Stimulated activated CD4-positive, alpha-beta T cell treated with anti-CD3 and anti-CD28 coated beads, Interleukin-2, amount 100 ng/mL, for 4 hours (primary cell): Measurements from ENCODE around the gene NIPBL.
"Not testable (repeated sequence)": the region's sequence is repeated elsewhere in the genome, so short reads cannot be mapped to it uniquely, and the experiment has no call there.

Experiments used
- DNase-seq: peaks from one replicate; pipeline ENCODE4 v3.0.0-alpha.2; 2020; ENCODE audit warnings: low read depth

Gene NIPBL

DNA sequence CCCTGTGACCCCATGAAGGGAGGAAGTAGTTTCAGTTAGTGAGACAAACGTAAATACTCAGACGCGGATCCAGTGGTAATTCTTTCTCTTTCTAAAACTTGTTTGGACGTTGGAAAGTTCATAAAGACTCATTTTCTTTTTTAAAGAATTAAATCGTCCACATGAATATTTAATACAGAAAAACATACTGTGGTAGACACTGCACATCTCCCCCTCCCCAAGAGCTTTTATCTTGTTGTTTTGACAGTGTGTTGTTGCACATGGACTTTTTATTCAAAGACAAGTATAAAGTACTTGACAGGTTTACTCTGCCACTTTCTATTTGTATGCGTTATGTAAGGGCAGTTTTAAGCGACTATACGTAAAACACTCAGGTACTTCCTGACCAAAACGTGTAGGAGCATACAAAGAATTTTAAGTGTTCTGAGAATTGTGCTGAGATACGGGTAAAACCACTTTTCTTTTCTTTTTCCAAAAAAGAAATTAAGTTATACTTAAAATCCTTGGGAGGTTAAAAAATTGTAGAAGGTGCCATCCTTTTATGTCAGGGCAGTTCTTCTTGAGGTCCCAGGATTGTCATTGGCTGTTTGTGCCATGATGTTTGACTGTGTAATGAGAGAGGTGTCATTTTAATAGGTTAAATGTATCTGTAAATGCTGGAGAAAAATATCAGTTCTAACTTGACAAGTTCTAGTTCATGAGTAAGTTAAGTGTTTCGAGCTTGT lies 1.3 kb downstream of the NIPBL start:
- DNase-seq, result no peak

DNA sequence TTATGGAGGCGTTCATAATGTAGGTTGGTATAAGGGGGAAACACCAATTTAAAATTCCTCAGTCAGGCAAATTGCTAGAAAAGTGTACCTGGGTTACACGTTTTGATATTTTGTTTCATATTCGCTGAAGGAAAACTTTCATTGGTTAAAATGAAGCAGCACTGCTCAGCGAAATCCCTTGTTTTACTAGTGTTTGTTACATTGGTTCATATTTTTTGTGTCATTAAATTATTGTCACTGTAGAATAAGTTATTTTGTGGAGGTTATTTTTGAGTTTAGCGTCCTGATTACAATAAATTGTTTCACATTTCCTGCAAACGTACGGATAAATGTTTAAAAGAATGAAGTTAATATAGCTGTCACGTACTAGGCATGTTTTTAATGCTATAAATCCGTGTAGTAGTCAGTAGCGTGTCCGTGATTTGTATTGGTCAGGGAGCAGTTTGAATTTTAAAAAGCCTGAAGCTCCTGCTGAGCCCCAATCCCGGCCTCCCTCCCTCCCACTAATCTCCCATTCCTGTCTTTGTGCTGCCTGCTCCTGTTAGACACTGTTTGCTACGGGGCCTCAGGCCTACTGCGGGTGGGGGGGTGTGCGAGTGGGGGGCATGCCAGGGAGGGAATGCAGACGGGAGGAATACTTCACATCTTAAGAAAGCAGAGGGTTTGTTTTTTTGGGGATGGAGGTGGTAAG lies 2.0 kb downstream of the NIPBL start:
- DNase-seq, result no peak

DNA sequence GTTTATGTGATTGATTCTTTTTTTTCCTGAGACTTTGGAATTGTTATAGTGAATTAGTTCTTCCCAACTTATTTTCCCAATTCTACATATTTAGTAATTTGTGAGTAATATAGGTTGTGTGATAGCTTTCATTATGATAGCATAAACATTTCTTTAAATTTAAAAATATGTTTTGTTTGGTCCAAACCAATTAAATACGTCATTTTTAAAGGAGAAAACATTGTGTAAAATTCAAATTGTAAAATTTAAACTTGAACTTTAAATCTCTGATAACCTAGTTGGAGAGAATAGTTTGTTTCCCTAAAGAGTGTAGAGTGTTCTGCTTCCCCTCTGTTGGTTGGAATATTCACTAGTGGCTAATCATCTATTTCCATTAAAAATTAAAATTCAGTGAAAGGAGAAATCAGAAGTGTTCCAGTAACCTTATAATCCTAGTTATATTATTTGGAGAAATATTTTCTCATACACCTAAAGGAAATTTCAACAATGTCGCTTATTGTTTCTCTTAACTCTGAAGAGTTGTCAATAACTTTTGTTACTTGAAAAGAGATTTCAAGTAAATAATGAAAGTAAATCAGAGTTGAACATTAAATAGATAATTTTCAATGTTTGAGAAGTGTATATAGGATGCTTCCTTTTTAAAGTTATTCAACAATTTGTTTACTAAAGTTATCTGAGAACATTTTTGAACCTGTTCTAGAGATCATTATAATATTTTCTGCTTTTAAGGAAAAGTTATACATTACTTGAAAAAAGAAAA lies 2.9 kb downstream of the NIPBL start:
- DNase-seq, result no peak

DNA sequence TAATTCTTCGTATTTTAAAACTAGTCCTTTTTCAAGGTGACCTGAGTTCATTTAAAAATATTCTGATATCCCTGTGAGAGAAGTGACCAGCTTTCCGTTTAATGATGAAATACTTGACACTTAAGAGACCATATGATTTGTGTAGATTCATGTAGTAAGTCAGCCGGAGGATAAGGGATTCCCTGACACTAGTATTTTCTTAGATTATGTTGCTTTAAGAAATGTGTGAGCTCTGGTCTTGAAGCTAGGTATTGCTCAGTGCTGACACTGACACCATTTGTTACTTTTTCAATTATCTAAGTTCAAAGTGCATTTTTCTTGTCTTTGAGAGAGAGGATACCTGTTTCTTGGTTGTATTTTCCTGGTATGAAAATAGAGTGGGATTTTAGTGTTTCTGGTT lies 4.2 kb downstream of the NIPBL start:
- no peak for DNase-seq

DNA sequence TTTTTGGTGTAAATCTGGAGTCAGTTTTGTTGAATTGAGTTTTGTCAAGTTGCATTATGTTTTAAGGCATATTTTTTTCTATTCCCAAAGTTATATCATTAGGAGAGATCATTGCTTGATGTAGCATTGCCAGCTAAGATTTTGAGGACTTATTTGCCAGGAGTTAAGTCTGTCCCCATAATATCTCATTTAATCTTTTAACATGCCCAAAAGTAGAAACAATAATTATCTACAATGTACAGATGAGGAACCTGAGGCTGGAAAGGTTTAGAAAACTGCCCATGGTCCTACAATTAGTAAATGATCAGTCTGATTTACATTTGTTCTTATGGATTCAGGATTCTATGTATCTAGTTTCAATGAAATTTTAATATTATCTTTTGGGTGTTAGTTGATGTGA lies 4.7 kb downstream of the NIPBL start:
- DNase-seq, result no peak

DNA sequence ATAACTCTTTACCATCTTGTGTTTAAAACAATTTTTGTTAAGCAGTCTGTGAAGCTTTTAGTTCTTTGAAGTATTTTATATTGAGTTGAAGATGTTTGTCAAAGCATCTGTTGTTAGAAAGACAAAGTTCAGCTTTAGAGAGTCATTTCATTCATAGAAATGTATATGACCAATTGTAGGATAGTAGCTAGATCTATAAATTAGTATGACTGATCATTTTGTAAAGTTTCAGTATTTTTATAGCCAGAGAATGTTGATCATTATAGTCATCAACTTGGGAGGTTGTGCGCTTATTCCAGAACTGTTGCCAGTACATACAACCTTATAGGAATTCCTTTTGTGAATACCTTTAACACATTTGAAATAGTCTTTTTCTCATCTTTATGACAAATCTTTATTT lies 5.2 kb downstream of the NIPBL start:
- no peak for DNase-seq

DNA sequence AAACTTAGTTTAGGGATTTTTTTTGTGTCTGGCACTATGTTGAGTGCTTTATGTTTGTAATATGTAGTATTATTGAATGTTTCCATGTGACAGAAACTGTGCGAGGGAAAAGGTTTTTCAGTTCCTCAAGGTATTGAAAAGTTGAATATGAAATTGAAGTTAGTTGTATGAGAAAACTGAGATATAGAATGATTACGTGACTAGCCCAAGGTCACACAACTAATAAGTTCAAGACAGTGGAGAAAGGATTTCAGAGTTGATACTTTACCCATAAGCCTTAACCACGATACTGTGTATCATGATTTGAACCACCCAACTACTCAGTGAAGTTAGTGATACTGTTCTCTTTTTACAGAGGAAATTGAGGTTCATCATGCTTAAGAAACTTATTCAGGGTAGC lies 5.7 kb downstream of the NIPBL start:
- no peak for DNase-seq

DNA sequence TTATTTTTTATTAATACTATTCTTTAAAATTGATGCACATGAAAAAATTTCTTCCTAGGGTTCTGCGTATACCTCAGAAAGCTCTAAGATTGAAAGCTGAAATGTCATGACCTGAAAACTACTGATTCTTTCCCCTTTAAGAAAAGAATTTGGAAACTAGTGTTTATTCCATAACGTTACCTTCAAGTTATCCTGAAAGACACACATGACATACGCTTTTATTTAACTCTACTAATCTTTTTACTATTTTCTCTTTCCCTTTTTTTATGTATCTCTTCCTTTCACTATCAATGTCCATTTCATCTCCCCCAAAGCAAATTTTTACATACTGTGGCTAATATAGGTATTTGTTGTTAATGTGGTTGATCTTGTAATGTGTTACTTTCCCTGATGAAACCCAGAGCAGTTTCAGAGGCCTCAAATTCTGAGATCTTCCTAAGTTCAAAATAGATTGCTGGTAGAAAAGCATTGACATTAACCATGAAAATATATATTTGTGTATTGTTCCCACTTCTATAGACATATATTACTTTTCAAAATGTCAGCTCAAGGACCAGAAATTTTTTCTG lies 7.4 kb downstream of the NIPBL start:
- DNase-seq, result no peak

DNA sequence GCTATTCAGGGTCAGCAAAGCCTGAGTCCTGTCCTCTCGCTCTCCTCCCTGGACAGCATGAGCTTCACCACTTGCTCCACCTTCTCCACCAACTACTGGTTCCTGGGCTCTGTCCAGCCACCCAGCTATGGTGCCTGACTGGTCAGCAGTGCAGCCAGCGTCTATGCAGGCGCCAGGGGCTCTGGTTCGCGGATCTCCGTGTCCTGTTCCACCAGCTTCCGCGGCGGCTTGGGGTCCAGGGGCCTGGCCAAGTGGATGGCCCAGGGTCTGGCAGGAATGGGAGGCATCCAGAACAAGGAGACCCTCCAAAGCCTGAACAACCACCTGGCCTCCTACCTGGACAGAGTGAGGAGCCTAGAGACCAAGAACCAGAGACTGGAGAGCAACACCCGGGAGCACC lies 8.6 kb downstream of the NIPBL start:
- no peak for DNase-seq

DNA sequence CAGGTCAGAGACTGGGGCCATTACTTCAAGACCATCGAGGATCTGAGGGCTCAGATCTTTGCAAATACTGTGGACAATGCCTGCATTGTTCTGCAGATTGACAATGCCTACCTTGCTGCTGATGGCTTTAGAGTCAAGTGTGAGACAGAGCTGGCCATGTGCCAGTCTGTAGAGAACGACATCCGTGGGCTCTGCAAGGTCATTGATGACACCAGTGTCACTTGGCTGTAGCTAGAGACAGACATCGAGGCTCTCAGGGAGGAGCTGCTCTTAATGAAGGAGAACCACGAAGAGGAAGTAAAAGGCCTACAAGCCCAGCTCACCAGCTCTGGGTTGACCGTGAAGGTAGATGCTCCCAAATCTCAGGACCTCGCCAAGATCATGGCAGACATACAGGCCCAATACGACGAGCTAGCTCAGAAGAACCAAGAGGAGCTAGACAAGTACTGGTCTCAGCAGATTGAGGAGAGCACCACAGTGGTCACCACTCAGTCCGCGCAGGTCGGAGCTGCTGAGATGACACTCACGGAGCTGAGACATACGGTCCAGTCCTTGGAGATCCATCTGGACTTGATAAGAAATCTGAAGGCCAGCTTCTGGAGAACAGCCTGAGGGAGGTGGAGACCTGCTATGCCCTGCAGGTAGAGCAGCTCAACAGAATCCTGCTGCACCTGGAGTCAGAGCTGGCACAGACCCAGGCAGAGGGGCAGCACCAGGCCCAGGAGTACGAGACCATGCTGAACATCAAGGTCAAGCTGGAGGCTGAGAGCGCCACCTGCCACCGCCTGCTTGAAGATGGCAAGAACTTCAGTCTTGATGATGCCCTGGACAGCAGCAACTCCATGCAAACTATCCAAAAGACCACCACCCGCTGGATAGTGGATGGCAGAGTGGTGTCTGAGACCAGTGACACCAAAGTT lies 9.3 kb downstream of the NIPBL start:
- no peak for DNase-seq

DNA sequence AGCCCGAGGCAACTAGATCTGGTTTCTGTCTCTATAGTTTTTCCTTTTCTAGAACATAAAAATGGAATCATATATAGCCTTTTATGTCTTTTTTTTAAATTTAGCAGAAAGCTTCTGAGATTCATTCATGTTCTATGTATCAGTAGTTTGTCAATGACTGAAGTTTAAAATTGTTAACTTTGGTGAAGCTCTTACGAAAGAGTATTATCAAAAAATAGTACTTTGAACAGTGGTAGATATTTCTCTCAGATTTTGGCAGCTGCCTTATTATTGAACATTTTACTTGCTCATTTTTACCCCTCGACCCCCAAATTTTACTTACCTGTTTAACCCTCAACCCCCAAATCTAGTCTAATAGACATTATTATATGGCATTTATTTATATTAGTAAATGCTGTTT lies 10.2 kb downstream of the NIPBL start:
- no peak for DNase-seq

DNA sequence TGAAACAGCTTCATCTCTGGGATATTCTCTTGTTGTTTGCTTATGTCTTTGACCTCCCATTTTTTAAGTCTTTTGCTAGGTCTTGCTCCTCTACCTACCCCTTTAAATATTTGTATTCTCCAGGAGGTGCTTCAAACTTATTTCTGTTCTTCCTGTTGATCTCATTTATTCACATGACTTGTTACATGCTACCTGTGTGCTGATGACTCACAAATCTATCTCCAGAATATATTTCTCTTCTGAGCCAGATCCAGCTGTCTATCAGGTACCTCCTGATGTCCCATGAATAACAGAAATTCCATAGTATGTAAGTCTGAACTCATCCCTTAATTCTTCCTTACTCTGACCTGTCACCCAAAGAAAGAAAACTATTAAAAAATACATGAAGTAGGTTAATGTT lies 11.0 kb downstream of the NIPBL start:
- no peak for DNase-seq

DNA sequence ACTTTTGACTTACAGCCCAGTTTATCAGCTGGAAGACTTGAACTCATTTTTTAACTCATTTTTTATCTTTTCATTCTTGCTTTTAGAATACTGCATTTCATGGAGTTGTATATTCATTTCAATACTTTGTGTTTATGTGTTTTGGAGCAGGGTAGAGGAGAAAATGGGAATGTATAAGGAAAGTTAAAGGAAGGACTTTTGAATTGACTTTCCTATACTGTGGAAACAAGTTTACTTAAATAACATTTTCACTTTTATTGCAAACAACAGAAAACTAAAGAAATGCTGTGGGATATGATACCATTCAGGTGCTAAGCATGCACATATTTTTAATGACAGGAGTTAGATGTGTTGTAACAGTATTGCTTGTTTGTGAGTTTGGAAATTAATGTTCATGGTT lies 11.7 kb downstream of the NIPBL start:
- DNase-seq, result no peak

DNA sequence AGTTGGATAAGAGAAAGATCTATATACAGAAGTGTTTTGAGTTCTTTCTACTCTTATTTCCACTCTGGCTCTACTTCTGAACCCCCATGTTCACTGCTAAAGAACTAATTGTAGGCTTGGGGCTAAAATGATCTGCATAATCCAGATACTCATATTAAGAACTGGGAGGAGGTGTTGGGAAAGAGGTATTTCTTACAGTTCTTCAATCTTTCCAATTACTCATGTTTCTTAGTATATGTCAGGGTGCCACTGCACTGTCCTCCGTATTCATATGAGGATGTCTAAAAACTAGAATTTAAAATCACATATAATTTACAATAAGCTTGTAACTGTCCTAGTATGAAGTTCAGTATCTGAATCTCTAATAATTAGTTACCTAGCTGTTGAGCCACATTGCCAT lies 12.7 kb downstream of the NIPBL start:
- no peak for DNase-seq

DNA sequence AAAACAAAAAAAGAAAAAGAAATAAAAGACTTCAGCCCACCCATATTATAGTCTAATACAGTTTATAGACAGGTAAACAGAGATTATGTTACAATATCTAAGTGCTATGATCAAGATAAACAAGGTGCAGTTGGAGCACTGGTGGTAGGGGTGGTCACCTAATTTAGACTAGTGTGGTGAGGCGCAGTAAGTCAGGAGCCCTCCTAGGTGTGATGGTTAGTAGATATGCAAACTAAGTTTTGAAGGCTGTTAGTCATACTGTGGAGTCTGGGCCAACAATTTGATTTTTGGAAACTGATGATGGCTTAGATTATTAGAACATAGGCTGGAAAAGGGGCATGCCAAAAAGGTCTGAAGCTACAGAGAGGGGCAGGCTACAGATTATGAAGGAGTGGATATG lies 14.7 kb downstream of the NIPBL start:
- DNase-seq, result no peak

DNA sequence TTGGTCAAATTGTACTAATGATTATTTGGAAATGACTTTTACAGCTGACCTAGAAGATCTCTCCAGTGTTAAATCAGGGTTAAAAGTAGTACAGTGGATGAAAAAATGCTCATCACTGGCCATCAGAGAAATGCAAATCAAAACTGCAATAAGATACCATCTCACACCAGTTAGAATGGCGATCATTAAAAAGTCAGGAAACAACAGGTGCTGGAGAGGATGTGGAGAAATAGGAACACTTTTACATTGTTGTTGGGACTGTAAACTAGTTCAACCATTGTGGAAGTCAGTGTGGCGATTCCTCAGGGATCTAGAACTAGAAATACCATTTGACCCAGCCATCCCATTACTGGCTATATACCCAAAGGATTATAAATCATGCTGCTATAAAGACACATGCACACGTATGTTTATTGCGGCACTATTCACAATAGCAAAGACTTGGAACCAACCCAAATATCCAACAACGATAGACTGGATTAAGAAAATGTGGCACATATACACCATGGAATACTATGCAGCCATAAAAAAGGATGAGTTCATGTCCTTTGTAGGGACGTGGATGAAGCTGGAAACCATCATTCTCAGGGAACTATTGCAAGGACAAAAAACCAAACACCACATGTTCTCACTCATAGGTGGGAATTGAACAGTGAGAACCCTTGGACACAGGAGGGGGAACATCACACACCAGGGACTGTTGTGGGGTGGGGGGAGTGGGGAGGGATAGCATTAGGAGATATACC lies 15.7 kb downstream of the NIPBL start:
- DNase-seq, result not testable (repeated sequence)

DNA sequence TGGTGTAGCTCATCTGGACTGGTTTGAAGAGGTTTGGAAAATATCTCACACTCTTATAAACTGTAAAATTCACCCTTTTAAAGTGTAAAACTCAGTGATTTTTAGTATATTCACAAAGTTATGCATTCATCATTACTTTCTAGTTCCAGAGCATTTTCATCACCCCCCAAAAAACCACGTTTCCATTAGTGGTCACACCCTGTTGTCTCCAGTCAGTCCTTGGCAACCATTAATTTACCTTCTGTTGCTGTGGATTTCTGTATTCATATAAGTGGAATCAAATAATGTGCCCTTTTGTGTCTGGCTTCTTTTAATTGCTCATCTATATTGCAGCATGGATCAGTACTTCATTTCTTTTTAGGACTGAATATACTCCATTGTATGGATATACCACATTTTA lies 18.4 kb downstream of the NIPBL start:
- DNase-seq, result no peak

DNA sequence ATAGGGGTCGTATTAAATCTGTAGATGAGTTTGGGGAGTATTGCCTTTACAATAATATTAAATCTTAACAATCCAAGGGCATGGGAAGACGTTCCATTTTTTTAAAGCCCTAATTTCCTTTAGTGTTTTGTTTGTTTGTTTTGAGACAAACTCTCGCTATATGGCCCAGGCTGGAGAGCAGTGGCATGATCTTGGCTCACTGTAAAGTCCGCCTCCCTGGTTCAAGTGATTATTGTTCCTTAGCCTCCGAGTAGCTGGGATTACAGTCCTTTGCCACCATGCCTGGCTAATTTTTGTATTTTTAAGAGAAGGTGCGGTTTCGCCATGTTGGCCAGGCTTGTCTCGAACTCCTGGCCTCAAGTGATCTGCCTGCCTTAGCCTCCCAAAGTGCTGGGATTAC lies 19.9 kb downstream of the NIPBL start:
- no peak for DNase-seq

DNA sequence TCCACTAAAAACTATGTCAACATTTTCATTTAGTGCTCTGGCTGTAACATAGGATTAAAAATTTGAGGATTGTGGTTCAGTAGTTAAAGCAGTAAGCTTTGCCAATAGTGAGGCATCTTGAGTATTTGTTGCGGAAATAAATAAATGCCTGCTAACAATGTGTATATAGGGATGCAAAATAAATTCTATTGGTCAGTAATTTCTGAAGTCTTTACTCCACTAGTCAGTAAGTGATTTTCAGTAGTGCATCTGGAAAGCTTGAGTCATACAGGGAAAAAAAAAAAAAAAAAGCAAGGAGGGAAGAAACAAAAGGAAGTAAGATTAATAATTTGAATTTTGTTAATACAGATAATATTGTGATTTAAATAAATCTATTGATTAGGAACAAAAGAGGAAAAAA lies 21.0 kb downstream of the NIPBL start:
- DNase-seq, result no peak

DNA sequence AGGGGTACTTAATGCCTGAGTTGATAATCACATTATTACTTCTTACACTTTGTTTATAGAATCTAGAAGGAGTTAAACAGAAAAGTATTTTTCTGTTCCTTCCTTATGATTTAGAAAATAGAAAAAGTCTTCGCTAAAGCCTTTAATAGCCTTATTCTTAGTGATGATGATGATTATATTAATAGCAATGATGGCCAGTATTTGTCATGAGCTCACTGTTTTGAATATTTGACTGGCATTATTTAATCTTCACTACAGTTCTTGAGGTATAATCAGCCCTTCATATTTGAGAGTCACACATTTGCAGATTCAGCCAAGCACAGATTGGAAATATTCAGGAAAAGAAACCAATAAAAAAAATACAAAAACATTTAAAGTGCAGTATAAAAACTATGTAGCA lies 23.3 kb downstream of the NIPBL start:
- no peak for DNase-seq

DNA sequence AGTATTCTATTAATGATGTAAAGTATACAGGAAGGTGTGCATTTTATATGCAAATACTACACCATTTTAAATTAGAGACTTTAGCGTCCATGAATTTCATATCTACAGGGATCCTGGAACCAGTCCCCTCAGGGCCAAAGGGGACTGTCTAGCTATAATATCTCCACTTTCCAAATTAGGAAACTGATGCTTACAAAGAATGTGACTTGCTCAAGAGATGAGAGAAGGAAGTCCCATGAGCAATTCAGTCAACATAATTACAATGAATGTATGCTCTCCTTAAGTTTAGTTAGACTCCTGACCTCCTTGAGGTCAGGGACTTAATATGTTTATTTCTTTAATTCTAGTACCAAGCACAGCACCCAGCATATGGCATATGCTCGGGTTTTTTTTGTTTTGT lies 23.7 kb downstream of the NIPBL start:
- no peak for DNase-seq
